Measurements from ENCODE around the gene ASCC3.

DNA sequence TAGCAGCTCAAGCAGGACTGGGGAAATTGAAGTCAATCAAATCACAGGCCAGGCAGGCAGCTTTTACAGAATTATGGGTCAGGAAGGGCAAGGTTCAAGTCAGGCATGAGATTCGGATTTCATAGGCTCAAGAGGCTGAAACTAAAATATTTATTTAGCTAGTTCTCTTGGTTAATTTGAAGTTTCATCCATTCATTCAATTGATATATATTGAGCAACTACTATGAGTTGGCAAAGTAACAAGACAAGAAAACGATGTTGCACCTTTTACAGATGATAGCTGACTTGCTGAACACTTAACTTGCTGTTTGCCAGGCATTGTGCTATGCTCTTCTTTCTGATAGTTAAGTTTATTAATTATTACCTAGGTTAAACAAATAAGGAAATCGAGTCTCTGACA lies 20.5 kb upstream of the ASCC3 start:
- TF ChIP-seq CTCF (IDR thresholded peaks at IDR 0.05) (no peak), EP300 (IDR thresholded peaks at IDR 0.05) (no peak), POLR2AphosphoS5 (IDR thresholded peaks at IDR 0.05) (no peak), POLR2A (IDR thresholded peaks at IDR 0.05; ENCODE audit: low read depth) (no peak)
